Fibroblast of the aortic adventitia (primary cell): ENCODE data around the gene PACSIN3. TPM values are rescaled to one million over a fixed set of nuclear protein-coding genes. Genes with fewer than 3 reads are reported as not detected.

Experiments
- DNase-seq: peaks from one replicate; pipeline ENCODE4 v3.0.0-alpha.2; 2010; ENCODE audit warnings: low read depth
- H3K4me3 ChIP-seq: 2 replicates; pipeline ENCODE4 v1.5.1; 2011; ENCODE audit warnings: low read depth, mild to moderate bottlenecking, control low read depth, low read length, moderate library complexity
- total RNA-seq: library from RNA; depleted of rRNA; stranded (reverse); fragments of >200 nt; gene quantifications from 2 replicates; pipeline ENCODE4 v1.2.3, GENCODE V29; 2012; ENCODE audit warnings: low replicate concordance
- TF ChIP-seq, protein P1 (sequence below): IDR thresholded peaks from 2 replicates; pipeline ENCODE4 v1.5.1; 2011; ENCODE audit warnings: mild to moderate bottlenecking, low read length, control low read depth, inconsistent platforms; ENCODE audit not compliant: insufficient read depth

PACSIN3 gene
- total RNA-seq, 1 donor: 28.8 TPM

DNA sequence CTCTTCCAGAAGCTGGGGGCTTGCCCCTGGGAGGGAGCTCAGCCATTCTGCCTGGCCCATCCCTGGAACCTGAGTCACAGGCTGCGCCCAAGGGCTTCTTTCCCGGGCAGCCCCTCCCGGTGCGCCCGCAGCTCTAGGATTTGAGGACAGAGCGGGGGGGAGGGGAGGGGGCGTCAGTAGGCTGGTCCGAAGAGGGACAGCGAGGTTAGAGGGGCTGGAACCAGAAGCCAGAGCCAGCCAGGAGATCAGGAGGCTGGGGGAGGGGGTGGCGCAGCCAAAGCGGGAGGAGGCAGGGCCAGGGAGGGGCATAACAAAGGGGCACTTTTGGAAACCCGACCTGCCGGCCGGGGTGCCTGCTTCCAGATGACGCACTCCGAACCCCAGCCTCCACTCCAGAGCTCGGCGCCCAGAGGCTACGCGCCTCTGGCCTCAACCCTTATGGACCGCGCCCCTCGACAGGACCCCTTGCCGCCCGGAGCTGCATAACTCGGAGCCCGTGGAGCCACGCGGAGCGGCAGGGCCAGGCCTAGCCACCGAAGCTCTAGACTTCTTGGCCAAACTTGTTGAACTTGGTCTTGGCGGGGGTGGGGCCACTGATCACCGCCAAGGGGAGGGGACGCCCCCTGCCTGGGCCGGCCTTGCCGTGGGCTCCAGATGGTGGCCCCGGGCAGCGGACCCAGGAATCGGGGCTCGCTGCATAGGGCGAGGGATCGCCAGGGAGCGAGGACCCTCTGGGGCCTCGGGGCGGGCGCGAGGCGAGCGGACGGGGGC is 744 bp downstream of the PACSIN3 start:
- H3K4me3 ChIP-seq: peak overlapping the region; percentile 65
- DNase-seq: no peak
- TF ChIP-seq, protein P1, sequence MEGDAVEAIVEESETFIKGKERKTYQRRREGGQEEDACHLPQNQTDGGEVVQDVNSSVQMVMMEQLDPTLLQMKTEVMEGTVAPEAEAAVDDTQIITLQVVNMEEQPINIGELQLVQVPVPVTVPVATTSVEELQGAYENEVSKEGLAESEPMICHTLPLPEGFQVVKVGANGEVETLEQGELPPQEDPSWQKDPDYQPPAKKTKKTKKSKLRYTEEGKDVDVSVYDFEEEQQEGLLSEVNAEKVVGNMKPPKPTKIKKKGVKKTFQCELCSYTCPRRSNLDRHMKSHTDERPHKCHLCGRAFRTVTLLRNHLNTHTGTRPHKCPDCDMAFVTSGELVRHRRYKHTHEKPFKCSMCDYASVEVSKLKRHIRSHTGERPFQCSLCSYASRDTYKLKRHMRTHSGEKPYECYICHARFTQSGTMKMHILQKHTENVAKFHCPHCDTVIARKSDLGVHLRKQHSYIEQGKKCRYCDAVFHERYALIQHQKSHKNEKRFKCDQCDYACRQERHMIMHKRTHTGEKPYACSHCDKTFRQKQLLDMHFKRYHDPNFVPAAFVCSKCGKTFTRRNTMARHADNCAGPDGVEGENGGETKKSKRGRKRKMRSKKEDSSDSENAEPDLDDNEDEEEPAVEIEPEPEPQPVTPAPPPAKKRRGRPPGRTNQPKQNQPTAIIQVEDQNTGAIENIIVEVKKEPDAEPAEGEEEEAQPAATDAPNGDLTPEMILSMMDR: no peak

- no peak for DNase-seq
- H3K4me3 ChIP-seq: peak overlapping the region; percentile 65
- TF ChIP-seq, protein P1: no peak
Measured at GRCh38 chr11:47184711-47185304, 1.4 kb downstream of the PACSIN3 start.

GRCh38 chr11:47183969-47184368 is 2.3 kb downstream of the PACSIN3 start:
- TF ChIP-seq, protein P1: no peak
- DNase-seq: no peak

DNA sequence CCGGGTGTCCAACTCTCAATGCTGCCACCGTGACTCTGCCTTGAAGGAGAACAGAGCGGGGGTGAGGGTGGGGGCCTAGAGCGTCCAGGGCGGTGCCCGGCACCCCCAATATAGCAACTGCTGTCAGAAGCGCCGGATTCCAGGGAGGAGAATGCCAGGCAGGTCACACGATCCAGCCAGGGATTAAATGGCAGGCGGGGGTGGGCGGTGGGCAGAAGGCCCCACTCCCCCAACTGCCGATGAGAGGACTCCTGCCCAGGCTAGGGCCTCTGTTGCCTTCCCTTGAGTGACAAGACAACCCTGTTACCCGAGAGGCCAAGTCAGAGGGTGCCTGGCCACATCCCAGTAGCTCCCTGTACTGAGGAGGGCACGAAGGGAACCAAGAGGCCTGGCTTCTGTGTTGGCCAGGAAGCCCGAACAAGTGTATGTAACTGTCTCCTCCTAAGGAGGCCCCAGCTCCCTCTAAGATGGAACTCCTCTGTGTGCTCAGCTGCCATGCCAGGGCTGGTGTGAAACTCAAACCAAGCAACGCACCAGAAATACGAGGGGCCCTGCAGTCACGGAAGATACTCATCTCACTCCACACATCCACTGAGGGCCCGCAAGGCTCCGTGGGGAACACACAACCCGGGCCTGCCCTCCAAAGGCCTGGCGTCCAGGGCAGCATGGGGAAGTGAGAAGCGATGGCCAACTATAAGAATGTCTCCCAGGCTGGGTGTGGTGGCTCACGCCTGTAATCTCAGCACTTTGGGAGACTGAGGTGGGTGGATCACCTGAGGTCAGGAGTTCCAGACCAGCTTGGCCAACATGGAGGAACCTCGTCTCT is 3.0 kb downstream of the PACSIN3 start:
- DNase-seq: no peak
- TF ChIP-seq, protein P1: no peak
- no peak overlapping the region for H3K4me3 ChIP-seq

More at GRCh38 chr11:47183969-47184368, 2.3 kb downstream of the PACSIN3 start:
- H3K4me3 ChIP-seq: no peak overlapping the region

GRCh38 chr11:47182380-47182779 is 3.9 kb downstream of the PACSIN3 start:
- DNase-seq: no peak
- H3K4me3 ChIP-seq: no peak overlapping the region
- TF ChIP-seq, protein P1: no peak

DNA sequence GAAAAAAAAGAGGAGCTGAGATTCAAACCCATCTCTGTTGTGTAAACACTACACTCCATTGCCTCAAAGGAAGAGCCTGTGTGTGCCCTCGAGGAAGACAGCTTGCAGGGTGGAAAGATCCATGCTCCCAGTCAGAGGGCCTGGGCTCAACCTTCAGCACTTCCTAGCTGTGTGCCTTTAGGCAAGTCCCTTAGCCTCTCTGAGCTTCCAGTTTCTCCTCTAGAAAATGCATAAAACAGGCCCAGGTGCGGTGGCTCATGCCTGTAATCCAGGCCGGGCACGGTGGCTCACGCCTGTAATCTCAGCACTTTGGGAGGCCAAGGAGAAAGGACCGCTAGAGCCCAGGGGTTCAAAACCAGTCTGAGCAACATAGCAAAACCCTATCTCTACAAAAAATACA is 5.0 kb downstream of the PACSIN3 start:
- TF ChIP-seq, protein P1: no peak
- no peak for DNase-seq
- no peak overlapping the region for H3K4me3 ChIP-seq
